HCT116 (cell line): ENCODE results near the gene ADAMTS5. TPM values are rescaled to one million over a fixed set of nuclear protein-coding genes. Genes with fewer than 3 reads are reported as not detected.

Experiments
- ATAC-seq: fragments of 200-7000 bp; cut with Tn5 transposase; 2 replicates; pipeline ENCODE4 v1.9.1; 2020; ENCODE audit warnings: mild to moderate bottlenecking, moderate library complexity
- BruUV-seq: library from RNA; stranded (reverse); fragments of 400-500 nt; replicated peaks from 2 replicates; lab custom pipeline; 2021; lab: Mats Ljungman, UMichigan
- CTCF ChIA-PET: fragments of 300-600 bp; sonication (Branson Sonifier 250); formaldehyde crosslinking; loops from one replicate; lab custom pipeline; 2021; ENCODE audit warnings: antibody characterized with exemption; lab: Charles Lee
- POLR2A ChIA-PET: fragments of 300-600, 350-600 bp; sonication (Branson Sonifier 250); formaldehyde crosslinking; loops from one replicate; lab custom pipeline; 2021; ENCODE audit warnings: antibody characterized with exemption; lab: Charles Lee
- RAD21 ChIA-PET, 2 experiments: fragments of 300-600 bp; sonication (Branson Sonifier 250); formaldehyde crosslinking; loops; one replicate each; lab custom pipeline; 2023; ENCODE audit warnings: low total read pairs in 2 of 2; ENCODE audit not compliant: uncharacterized antibody in 2 of 2, unreplicated experiment in 2 of 2, low non-redundant PET in 1 of 2; lab: Charles Lee
- DNase-seq: peaks from one replicate; pipeline ENCODE4 v3.0.0-alpha.2; 2010; ENCODE audit warnings: low read depth, low spot score
- H2AFZ ChIP-seq: fragments of 200-600 bp; shearing (Covaris generic), sonication (generic); 2 replicates; pipeline ENCODE4 v1.6.1; 2017; ENCODE audit warnings: low read depth, mixed run types, mixed read lengths, antibody characterized with exemption, low read length; ENCODE audit not compliant: poor library complexity, severe bottlenecking
- H3K27ac ChIP-seq: 2 replicates; pipeline ENCODE4 v1.5.1; 2012; ENCODE audit warnings: low read depth, low read length
- H3K27me3 ChIP-seq: fragments of 200-600 bp; sonication (generic); 2 replicates; pipeline ENCODE4 v1.6.1; 2016; ENCODE audit warnings: mixed run types, low read length, mixed read lengths; ENCODE audit not compliant: insufficient read depth
- H3K36me3 ChIP-seq, 2 experiments: fragments of 200-500 bp in 1 of 2; fragments of 200-600 bp in 1 of 2; sonication (Bioruptor generic) in 1 of 2; sonication (generic) in 1 of 2; 2 replicates each; pipeline versions ENCODE4 v1.5.1 to v1.6.1; 2014 to 2016; ENCODE audit warnings: low read length in 2 of 2, inconsistent platforms in 1 of 2, mixed read lengths in 1 of 2, mixed run types in 1 of 2; ENCODE audit not compliant: insufficient read depth in 2 of 2, control insufficient read depth in 1 of 2
- H3K4me1 ChIP-seq, 2 experiments: fragments of 200-600 bp in 1 of 2; sonication (generic) in 1 of 2; 2 replicates each; pipeline versions ENCODE4 v1.5.1 to v1.6.1; 2012 to 2017; ENCODE audit warnings: low read length in 2 of 2, inconsistent platforms in 1 of 2, mild to moderate bottlenecking in 1 of 2, mixed read lengths in 1 of 2, mixed run types in 1 of 2, moderate library complexity in 1 of 2; ENCODE audit not compliant: insufficient read depth in 2 of 2, control insufficient read depth in 1 of 2
- H3K4me2 ChIP-seq: fragments of 200-600 bp; sonication (generic); 2 replicates; pipeline ENCODE4 v1.6.1; 2017; ENCODE audit warnings: mixed run types, low read length, mixed read lengths
- H3K4me3 ChIP-seq, 2 experiments: fragments of 200-600 bp in 1 of 2; sonication (generic) in 1 of 2; replicated peaks in 1 of 2; 2 replicates each; pipeline ENCODE4 v1.5.1; 2011 to 2016; ENCODE audit warnings: low read length in 2 of 2, control low read depth in 1 of 2, low read depth in 1 of 2, mild to moderate bottlenecking in 1 of 2, mixed read lengths in 1 of 2, mixed run types in 1 of 2
- H3K79me2 ChIP-seq: fragments of 200-600 bp; sonication (generic); 2 replicates; pipeline ENCODE4 v1.6.1; 2017; ENCODE audit warnings: mild to moderate bottlenecking, mixed run types, low read length, moderate library complexity, mixed read lengths; ENCODE audit not compliant: insufficient read depth
- H3K9ac ChIP-seq: fragments of 200-600 bp; sonication (generic); 2 replicates; pipeline ENCODE4 v1.6.1; 2016; ENCODE audit warnings: low read length, mixed read lengths
- H3K9me2 ChIP-seq: fragments of 200-600 bp; sonication (generic), shearing (Covaris generic); 2 replicates; pipeline ENCODE4 v1.6.1; 2017; ENCODE audit warnings: mixed run types, mild to moderate bottlenecking, moderate library complexity; ENCODE audit not compliant: insufficient read depth
- H3K9me3 ChIP-seq, 2 experiments: fragments of 200-500 bp in 1 of 2; fragments of 200-600 bp in 1 of 2; sonication (Bioruptor generic) in 1 of 2; sonication (generic) in 1 of 2; 2 replicates each; pipeline ENCODE4 v1.6.1; 2014 to 2017; ENCODE audit warnings: low read length in 2 of 2, mixed read lengths in 2 of 2, inconsistent platforms in 1 of 2, low read depth in 1 of 2, mild to moderate bottlenecking in 1 of 2, mixed run types in 1 of 2, moderate library complexity in 1 of 2; ENCODE audit not compliant: control insufficient read depth in 1 of 2, insufficient read depth in 1 of 2
- H4K20me1 ChIP-seq: fragments of 200-600 bp; sonication (generic), shearing (Covaris generic); 2 replicates; pipeline ENCODE4 v1.6.1; 2017; ENCODE audit warnings: mixed run types, mild to moderate bottlenecking, moderate library complexity; ENCODE audit not compliant: insufficient read depth
- CBX3 ChIP-seq: IDR thresholded peaks from 2 replicates; pipeline ENCODE4 v1.6.1; 2012; ENCODE audit warnings: low read depth
- CEBPB ChIP-seq: IDR thresholded peaks from 2 replicates; pipeline ENCODE4 v1.6.1; 2012; ENCODE audit warnings: low read depth
- EGR1 ChIP-seq: IDR thresholded peaks from 2 replicates; pipeline ENCODE4 v1.6.1; 2012; ENCODE audit warnings: low read depth
- ELF1 ChIP-seq: IDR thresholded peaks from 2 replicates; pipeline ENCODE4 v1.6.1; 2012; ENCODE audit warnings: low read depth, borderline replicate concordance
- EZH2 ChIP-seq: fragments of 200-600 bp; sonication (generic); IDR thresholded peaks from 2 replicates; pipeline ENCODE4 v1.6.1; 2017; ENCODE audit warnings: antibody characterized with exemption, mixed run types
- EZH2phosphoT487 ChIP-seq: fragments of 200-600 bp; IDR thresholded peaks from 2 replicates; pipeline ENCODE4 v1.6.1; 2018; ENCODE audit warnings: antibody characterized with exemption, borderline replicate concordance
- FOSL1 ChIP-seq: IDR thresholded peaks from 2 replicates; pipeline ENCODE4 v1.6.1; 2012; ENCODE audit warnings: low read depth
- JUND ChIP-seq: IDR thresholded peaks from 2 replicates; pipeline ENCODE4 v1.6.1; 2012
- POLR2A ChIP-seq: IDR thresholded peaks from 2 replicates; pipeline ENCODE4 v1.7.0; 2011; ENCODE audit warnings: borderline replicate concordance; ENCODE audit not compliant: insufficient read depth, insufficient read length; ENCODE audit errors: extremely low read depth
- POLR2AphosphoS5 ChIP-seq: IDR thresholded peaks from 2 replicates; pipeline ENCODE4 v1.6.1; 2011; ENCODE audit warnings: mild to moderate bottlenecking, low read depth, low read length, moderate library complexity
- SIN3A ChIP-seq: IDR thresholded peaks from 2 replicates; pipeline ENCODE4 v1.6.1; 2012; ENCODE audit warnings: low read depth
- SP1 ChIP-seq: IDR thresholded peaks from 2 replicates; pipeline ENCODE4 v1.6.1; 2012; ENCODE audit warnings: low read depth
- SRF ChIP-seq: IDR thresholded peaks from 2 replicates; pipeline ENCODE4 v1.6.1; 2012; ENCODE audit warnings: low read depth
- TCF7L2 ChIP-seq: IDR thresholded peaks from 2 replicates; pipeline ENCODE4 v1.7.0; 2011; ENCODE audit warnings: borderline replicate concordance, inconsistent platforms; ENCODE audit not compliant: insufficient read depth, insufficient read length; ENCODE audit errors: extremely low read depth
- YY1 ChIP-seq: IDR thresholded peaks from 2 replicates; pipeline ENCODE4 v1.6.1; 2011; ENCODE audit warnings: low read length, low read depth, moderate library complexity, mild to moderate bottlenecking; ENCODE audit not compliant: insufficient replicate concordance; ENCODE audit errors: extremely low read depth
- ZFX ChIP-seq: fragments of 450-650 bp; IDR thresholded peaks from 2 replicates; pipeline ENCODE4 v1.6.1; 2017
- intact Hi-C: fragments of 100-400 bp; cut with micrococcal nuclease; formaldehyde crosslinking; loops from 2 replicates; pipeline ENCODE4 v1.10.0; 2022
- total RNA-seq: library from RNA; stranded (reverse); gene quantifications from one replicate; pipeline ENCODE4 v1.2.1, GENCODE V29; 2021; ENCODE audit not compliant: unreplicated experiment
- TF ChIP-seq, protein P1 (sequence below): IDR thresholded peaks from 2 replicates; pipeline ENCODE4 v1.6.1; 2012
- TF ChIP-seq, protein P2 (sequence below): IDR thresholded peaks from 2 replicates; pipeline ENCODE4 v1.6.1; 2012; ENCODE audit warnings: low read depth
- TF ChIP-seq, protein P3 (sequence below): IDR thresholded peaks from 2 replicates; pipeline ENCODE4 v1.6.1; 2011; ENCODE audit warnings: mild to moderate bottlenecking, low read length, moderate library complexity; ENCODE audit not compliant: insufficient replicate concordance; ENCODE audit errors: extremely low read depth

Gene ADAMTS5
- total RNA-seq, 1 experiment from 2014 or later = 0.02 TPM

DNA sequence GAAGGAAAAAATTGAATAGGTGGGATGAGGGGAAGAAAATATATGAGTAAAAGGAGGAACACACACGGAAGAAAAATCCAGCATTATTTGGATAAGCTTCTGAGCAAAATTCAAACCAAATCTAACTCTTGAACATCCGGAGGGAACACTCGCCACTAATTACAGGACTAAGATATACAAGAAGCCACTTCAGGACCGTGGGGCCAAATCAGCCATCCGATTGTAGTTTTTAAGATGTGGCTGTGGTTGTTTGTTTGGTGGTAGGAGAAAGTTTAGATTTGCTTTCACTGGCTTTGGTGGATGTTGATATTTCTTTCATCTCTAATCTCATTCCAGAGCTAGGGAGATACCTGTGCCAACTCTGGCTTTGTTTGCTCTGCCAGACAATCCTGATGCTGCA lies 78.0 kb downstream of the ADAMTS5 start:
- no peak for TF ChIP-seq FOSL1
- TF ChIP-seq SIN3A = no peak
- no peak for TF ChIP-seq ELF1
- no peak for TF ChIP-seq ZFX
- no peak for TF ChIP-seq POLR2A
- no peak for TF ChIP-seq TCF7L2
- no peak for TF ChIP-seq EZH2phosphoT487
- no peak for TF ChIP-seq SP1
- TF ChIP-seq, protein P1, sequence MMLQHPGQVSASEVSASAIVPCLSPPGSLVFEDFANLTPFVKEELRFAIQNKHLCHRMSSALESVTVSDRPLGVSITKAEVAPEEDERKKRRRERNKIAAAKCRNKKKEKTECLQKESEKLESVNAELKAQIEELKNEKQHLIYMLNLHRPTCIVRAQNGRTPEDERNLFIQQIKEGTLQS = no peak
- TF ChIP-seq YY1 = no peak
- TF ChIP-seq, protein P2, sequence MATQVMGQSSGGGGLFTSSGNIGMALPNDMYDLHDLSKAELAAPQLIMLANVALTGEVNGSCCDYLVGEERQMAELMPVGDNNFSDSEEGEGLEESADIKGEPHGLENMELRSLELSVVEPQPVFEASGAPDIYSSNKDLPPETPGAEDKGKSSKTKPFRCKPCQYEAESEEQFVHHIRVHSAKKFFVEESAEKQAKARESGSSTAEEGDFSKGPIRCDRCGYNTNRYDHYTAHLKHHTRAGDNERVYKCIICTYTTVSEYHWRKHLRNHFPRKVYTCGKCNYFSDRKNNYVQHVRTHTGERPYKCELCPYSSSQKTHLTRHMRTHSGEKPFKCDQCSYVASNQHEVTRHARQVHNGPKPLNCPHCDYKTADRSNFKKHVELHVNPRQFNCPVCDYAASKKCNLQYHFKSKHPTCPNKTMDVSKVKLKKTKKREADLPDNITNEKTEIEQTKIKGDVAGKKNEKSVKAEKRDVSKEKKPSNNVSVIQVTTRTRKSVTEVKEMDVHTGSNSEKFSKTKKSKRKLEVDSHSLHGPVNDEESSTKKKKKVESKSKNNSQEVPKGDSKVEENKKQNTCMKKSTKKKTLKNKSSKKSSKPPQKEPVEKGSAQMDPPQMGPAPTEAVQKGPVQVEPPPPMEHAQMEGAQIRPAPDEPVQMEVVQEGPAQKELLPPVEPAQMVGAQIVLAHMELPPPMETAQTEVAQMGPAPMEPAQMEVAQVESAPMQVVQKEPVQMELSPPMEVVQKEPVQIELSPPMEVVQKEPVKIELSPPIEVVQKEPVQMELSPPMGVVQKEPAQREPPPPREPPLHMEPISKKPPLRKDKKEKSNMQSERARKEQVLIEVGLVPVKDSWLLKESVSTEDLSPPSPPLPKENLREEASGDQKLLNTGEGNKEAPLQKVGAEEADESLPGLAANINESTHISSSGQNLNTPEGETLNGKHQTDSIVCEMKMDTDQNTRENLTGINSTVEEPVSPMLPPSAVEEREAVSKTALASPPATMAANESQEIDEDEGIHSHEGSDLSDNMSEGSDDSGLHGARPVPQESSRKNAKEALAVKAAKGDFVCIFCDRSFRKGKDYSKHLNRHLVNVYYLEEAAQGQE = no peak
- TF ChIP-seq, protein P3, sequence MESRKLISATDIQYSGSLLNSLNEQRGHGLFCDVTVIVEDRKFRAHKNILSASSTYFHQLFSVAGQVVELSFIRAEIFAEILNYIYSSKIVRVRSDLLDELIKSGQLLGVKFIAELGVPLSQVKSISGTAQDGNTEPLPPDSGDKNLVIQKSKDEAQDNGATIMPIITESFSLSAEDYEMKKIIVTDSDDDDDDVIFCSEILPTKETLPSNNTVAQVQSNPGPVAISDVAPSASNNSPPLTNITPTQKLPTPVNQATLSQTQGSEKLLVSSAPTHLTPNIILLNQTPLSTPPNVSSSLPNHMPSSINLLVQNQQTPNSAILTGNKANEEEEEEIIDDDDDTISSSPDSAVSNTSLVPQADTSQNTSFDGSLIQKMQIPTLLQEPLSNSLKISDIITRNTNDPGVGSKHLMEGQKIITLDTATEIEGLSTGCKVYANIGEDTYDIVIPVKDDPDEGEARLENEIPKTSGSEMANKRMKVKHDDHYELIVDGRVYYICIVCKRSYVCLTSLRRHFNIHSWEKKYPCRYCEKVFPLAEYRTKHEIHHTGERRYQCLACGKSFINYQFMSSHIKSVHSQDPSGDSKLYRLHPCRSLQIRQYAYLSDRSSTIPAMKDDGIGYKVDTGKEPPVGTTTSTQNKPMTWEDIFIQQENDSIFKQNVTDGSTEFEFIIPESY = no peak
- TF ChIP-seq POLR2AphosphoS5 = no peak
- no peak for TF ChIP-seq CEBPB
- no peak for TF ChIP-seq EZH2
- TF ChIP-seq SRF = no peak
- TF ChIP-seq EGR1 = no peak
- TF ChIP-seq JUND = no peak
- TF ChIP-seq CBX3 = no peak
- CTCF ChIA-PET = no interaction called here
- Histone ChIP-seq H3K4me3 (no peak overlapping the region), H3K79me2 (no peaks in the 10 kb centered on the region), H3K27ac (no peak overlapping the region), H3K27me3 (no peaks in the 10 kb centered on the region), H3K4me1 (no peaks in the 10 kb centered on the region), H2AFZ (no peak overlapping the region), H3K36me3 (no peaks in the 10 kb centered on the region), H4K20me1 (no peaks in the 10 kb centered on the region), H3K9me3 (peaks cover 31% of the 10 kb centered on the region in 2 experiments; a peak in 2 of 4 replicates), H3K9me2 (no peaks in the 10 kb centered on the region), H3K9ac (no peak overlapping the region), H3K4me2 (no peak overlapping the region)
- POLR2A ChIA-PET = no interaction called here
- RAD21 ChIA-PET = no interaction called here
- no TSS peak for BruUV-seq
- intact Hi-C loops = no loop called here
- ATAC-seq (no peak), DNase-seq (no peak)
